Right renal cortex interstitium (tissue), 3 donors: ENCODE data around the gene PTRH1. TPM values are rescaled to one million over a fixed set of nuclear protein-coding genes. Genes with fewer than 3 reads are reported as not detected.

Experiments
- DNase-seq, 3 donors: peaks; one replicate each; pipeline ENCODE4 v3.0.0-alpha.2; 2013; ENCODE audit warnings: low read depth in 3 of 3, low spot score in 2 of 3
- polyA plus RNA-seq, 3 donors: library from polyadenylated mRNA; unstranded; fragments of 120-200 nt; gene quantifications; one replicate each; pipeline ENCODE4 v1.2.1, GENCODE V29; 2013; ENCODE audit not compliant: insufficient read length in 3 of 3

Gene PTRH1
- polyA plus RNA-seq, 3 donors = 6.6 to 9.6 (median 7.5) TPM

DNA sequence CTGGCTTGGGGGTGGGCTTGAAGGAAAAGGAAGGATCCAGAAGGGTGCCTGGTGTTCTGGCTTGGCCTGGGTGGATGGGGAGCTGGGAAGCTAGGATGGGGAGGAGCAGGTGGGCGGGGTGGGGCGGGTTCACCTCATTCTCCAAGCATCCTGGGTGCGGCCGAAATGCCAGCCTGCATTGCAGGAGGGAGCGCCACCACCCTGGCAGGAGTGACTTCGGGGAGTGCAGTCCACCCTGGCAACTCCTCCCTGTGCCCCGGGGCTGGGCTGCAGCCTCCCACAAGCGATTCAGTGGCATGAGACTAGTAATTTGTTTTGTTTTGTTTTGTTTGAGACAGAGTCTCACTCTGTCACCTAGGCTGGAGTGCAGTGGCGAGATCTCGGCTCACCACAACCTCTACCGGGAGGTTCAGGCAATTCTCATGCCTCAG is 5.9 kb upstream of the PTRH1 start:
- no peak for DNase-seq

DNA sequence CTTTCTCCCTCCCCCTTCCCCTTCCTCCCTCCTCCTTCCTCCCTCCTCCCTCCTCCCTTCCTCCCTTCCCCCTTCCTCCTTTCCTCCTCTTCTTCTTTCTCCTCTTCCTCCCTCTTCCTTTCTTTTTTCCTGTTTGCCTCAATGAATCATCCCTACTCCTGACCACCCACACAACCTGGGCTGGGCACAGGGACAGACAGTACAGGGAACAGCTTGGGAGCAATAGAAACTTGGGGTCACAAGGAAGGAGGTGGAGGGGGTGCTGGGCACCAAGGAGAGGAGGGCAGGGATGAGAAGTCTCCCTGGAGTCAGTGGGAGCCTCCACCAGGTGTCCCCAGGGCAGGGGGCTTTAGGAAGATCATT is 5.4 kb upstream of the PTRH1 start:
- DNase-seq = no peak

- DNase-seq = no peak
Measured at GRCh38 chr9:127720031-127720864, 4.8 kb upstream of the PTRH1 start.

DNA sequence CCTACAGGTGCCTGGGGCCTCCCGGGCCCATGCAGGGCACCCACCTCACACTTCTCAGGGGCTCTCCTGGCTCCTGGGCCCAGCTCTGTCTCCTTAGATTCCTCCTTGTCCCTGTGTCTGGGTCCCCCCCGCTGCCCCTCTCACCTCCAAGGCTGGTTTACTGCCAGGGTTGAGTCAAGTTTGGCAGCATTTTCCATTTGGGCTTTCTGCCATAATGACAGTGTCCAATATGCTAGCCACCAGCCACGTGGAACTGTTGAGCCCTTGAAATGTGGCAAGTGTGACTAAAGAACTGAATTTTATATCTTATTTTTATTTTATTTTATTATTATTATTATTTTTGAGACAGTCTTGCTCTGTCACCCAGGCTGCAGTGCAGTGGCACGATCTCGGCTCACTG is 2.3 kb upstream of the PTRH1 start:
- DNase-seq = no peak

GRCh38 chr9:127716412-127716811 is 949 bp upstream of the PTRH1 start:
- no peak for DNase-seq

GRCh38 chr9:127714951-127715469 is 453 bp downstream of the PTRH1 start:
- DNase-seq = no peak

DNA sequence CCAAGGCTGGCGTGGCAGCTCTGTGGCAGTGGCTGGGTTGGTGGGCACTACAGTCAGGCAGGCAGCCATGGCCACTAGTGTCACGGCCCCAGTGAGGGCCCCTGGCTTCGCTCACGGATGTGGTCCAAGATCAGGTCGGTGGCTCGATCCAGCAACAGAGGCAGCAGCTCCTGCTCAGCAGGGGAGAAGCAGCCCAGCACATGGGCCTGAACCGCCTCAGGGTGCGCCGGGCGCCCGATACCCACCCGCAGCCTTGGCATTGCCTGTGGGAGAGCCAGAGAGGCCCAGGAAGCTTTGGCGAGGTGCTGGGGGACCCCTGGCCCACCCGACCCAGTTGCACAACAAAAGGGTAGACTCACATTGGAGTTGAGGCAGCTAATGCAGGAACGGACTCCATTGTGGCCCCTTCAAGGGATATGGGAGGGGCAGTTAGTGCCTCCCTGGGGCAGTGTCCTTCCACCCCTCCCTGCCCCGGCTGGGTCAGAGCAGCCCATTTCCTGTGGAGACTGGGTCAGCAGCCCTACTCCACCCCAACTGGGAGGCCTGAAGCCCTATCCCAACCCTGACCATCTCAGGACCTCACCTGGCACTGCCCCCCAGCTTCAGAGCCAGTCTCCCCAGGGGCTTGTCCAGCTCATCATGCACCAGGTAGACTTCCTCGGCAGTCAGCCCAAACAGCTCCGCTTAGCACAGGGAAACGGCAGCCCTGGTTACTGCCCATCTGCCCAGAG is 1.3 kb downstream of the PTRH1 start:
- DNase-seq = no peak

DNA sequence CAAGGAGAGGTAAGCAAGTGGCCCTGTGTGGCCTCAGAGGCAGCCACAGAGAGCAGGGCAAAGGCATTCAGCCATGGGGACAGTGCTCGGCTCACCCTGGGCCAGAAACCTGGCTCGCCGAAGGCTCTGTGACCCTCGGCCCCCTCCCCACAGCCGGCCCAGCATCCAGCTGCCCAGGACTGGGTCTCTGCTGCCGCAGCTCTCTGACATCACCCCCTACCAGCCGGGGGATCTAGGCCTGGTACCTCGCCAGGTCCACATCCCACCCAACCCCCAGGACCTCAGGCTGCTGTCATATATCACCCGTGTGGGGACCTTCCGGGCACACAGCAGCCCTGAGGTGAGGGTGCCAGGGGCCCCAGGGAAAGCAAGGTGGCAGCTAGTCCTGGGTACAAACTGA is 2.6 kb downstream of the PTRH1 start:
- DNase-seq = no peak

DNA sequence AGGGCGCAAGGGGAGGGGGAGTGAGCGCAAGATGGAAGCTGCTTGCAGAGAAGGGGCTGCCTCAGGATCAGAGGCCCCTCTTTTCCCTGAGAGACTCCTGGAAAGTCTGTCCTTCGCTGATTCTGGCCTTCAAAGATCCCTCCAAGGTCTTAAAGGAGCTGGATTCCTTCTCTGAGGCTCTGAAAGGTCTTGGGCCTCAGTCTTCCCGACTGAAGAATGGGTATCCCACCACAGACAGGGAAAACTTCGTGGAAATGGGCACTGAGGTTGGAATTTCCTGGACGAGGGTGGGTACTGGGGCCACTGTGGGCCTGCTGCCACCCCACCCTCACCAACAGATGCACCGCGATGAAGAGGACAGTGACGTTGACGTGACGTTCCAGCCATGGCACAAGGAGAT is 3.1 kb downstream of the PTRH1 start:
- DNase-seq = no peak

DNA sequence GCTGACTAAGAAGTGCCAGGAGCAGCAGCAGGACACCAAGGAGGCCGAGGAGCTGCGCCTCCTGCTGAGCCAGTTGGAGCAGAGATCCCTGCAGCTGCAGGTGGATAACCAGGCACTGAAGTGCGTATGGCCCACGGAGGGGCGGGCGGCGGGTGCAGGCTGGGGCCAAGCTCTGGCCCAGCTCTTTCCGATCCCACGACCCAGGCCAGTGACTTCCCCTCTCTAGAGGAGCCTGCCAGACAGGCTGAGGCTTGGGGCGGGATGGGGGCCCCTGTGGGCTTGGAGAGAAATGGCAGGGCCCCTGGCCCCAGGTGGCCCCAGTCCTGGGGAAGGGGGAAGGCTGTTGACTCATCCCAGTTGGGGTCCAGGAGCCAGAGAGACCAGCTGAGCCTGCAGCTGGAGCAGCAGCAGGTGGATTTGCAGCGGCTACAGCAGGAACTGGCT is 3.6 kb downstream of the PTRH1 start:
- DNase-seq = no peak

GRCh38 chr9:127711226-127711701 is 4.2 kb downstream of the PTRH1 start:
- DNase-seq = no peak

DNA sequence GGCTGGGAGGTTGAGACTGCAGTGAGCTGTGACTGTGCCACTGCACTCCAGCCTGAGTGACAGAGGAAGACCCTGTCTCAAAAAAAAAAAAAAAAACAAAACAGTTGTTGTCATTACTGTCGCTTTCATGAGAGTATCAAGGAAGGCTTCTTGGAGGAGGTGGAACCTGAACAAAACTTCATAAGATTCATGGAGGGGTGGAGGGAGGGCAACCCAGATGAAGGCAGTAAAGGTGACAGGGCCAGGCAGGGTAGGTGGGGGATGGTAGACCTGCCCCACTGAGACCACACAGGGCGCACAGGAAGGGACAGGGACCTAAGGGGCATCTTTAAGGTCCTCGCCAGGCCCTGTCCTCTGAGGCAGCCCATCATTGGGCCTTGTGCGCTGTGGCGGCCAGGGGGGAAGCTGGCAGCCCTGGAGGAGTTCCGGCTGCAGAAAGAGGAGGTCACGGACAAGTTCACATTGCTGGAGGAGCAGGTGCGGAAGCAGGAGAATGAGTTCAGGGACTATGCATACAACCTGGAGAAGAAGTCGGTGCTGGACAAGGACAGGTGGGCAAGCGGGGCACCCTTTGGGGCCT is 5.2 kb downstream of the PTRH1 start:
- no peak for DNase-seq

- no peak for DNase-seq
Measured at GRCh38 chr9:127708952-127709587, 6.4 kb downstream of the PTRH1 start.

- no peak for DNase-seq
Measured at GRCh38 chr9:127707766-127708165, 7.7 kb downstream of the PTRH1 start.

DNA sequence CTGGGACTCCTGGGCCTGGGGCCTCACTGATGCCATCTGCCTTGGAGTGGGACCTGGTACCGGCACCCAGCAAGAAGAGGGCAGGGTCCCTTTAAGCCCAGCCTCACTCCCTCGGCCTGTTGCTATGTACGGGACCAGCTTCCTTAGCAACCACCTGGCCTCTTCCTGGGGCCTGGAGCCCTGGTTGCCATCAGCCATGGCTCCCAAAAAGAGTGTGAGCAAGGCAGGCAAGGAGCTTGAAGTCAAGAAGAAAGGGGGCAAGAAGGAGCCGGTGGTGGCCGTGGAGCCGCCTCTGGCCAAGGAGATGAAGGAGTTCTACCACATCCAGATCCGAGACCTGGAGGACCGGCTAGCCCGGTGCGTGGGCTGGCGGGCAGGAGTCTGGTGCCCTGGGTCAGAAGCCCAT is 8.6 kb downstream of the PTRH1 start, which contains the start of gene CFAP157:
Gene CFAP157 (plus strand): TSS at position 153 of the 406 bp plus-strand sequence. CDS start 44 bp downstream, at position 197.
- no peak for DNase-seq

DNA sequence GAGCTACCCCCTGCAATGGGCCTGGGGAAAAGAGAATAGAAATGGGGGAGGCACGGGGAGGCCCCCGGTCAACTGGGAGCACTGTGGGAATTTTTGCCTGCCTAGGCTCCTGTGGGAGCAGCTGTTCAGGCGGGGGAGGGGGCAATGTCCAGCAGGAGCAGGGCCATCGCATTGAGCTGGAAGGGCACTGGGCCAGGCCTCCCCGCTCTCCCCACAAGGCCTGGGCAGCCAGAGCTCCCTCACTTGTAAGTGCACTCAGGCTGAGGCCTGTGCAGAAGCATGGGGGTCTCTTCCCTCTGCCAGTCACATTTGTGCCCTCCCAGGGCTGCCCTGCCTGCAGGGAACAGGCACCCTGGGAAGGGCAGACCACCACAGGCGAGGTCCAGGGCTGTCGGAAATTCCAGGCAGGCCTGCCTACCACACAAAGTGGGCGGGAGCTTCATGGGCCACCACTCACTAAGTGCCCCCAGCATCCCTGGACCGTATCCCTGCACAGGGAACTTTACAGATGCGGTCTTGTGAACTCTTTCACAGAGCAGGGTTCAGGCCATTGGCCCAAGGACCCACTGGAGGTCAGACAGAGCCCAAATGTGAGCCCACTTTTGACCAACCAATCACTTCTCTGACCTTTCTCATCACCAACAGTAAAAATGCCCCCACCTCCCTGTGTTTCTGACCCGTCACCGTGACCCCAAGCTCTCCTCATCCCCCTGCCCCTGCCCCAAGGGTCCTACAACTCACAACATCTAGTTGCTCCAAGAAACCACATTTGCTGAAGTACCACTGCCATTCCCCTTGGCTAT is 9.7 kb downstream of the PTRH1 start:
- DNase-seq = no peak

- no peak for DNase-seq
Measured at GRCh38 chr9:127703289-127703946, 12.0 kb downstream of the PTRH1 start.

- DNase-seq = no peak
Measured at GRCh38 chr9:127700594-127701255, 14.7 kb downstream of the PTRH1 start.

DNA sequence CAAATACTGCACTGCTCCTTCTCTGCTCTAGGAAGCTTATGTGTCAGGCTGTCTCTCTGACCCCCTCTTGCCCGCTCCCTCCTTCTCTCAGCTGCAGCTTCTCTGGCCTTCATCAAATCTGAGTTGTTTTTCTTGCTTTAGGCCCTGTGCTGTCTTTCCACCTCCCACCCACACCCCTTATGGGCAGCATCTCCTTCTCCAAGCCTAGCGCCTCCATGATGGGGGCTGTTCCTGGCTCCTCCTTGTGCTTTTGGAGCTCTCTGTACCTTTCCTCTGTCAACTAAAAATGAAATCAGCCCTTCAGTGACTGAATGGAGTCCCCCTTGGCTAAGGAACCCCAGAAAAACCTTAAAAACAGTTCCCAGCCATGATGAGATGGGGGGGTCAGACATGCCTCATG is 15.3 kb downstream of the PTRH1 start:
- DNase-seq = no peak
